Fibroblast of skin of scalp (primary cell): ENCODE measurements around the gene DAAM1.

Experiments used
- DNase-seq: peaks from one replicate; pipeline ENCODE4 v3.0.0-alpha.2; 2013

The DAAM1 gene

DNA sequence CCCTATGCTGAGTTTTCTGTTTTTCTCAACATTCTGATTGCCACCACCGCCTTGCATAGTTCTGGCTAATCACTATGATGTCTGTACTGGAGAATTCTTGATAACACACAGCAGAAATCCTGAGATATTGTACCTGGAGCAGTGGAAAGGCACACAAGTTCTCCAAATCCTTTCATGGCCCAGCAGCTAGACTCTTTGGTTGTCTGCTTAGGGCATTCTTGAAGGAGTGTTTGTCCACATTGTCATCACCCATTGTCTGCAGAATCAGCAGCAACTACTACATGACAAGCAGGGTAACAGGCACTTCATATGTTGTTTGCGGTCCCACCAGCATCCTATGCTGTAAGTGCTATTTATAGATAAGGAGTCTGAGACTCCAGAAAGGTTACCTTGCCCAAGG, 128.9 kb downstream of the DAAM1 start:
- no peak for DNase-seq

DNA sequence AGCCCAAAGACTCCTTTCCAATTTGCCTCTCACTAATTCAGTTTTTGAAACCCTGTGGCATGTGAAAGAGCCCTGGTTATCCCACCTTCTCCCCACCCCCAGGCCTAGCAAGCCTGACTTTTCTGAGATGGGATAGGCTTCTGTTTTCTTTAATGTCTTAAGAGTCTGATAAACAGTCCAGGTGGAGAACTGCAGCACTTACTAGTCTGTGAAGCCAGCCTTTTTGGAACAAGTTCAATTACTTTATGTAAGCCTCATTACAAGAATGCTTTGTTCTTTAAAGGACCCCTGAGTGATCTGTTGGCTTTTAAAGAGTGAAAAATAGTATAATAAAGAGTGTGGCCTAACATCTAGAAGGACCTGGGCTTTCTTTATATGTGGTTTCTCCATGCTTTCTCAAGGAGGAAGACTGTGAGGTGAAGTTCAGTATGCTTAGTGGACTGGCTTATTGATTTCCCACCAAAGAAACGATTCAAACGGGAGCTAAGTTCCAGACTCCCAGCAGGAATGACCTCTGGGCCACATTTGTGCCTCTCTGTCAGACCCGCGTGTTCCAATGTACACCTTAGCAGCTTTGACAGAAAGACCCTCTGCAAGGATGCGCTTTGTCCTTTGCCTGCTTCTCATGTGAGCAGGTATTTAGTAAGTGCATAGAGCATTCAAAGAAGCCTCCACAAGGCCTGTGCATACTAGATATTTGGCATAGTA, 129.5 kb downstream of the DAAM1 start:
- DNase-seq = no peak

DNA sequence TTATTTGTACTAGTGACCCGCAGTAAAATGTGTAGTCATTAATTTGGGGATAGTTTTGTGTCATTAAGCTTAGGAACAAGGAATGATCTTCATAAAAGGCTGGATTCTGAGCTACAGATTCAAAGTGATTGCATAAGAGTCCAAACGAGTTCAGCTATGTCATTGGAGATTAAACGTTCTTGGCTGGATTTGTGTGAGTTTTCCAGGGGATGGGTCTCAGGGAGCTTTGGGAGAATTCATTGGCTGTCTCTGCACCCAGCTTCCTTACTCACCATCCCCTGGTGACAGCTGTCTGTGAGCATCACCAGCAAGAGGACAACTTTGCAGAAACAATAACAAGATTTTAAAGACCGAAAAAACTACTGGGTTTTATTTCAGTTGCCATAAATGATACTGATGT, 130.4 kb downstream of the DAAM1 start:
- DNase-seq = no peak

DNA sequence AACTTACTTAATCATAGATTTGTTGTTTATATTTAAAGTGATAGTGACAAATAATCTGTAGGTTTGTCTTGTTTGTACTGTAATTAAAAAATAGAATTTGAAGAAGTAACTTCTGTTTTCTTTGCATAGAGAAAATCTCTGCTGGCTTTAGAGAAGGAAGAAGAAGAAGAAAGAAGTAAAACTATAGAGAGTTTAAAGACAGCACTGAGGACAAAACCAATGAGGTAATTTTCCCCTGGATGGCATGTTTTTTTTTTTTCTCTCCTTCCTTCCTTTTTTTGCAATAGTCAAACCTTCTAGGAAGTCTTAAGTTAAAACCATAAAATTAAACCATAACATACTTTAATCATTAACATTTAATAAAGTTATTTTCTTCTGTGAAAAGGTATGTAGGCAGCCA, 131.9 kb downstream of the DAAM1 start:
- no peak for DNase-seq

DNA sequence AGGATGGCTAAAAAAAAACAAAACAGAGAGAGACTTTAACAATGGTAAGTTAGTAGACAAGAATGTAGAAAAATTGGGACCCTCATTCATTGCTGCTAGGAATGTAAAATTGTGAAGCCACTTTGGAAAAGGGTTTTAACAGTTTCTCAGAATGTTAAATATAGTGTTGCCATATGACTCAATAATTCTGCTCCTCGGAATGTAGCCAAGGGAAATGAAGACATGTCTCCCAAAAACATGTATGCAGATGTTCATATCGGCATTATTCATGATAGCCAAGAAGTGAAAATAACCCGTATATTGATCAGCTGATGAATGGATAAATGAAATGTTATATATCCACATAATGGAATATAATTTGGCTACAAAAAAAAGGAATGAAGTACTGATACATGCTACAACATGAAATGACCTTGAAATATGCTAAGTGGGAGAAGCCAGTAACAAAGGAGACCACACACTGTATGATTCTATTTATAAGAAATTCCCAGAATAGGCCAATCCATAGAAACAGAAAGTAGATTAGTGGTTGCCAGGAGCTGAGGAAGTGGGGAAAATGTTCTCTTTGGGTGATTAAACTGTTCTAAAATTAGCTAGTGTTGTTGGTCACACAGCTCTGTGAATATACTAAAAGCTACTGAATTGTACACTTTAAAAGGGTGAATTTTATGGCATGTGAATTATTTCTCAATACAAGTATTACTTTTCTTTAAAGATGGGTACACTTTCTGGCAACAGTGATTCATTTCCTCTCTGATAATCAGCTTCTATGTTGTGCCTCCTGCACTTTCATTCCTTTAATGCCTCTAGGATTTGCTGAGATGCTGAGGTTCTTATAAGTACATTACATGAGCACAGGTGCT, 132.5 kb downstream of the DAAM1 start:
- DNase-seq = peak; percentile 80

DNA sequence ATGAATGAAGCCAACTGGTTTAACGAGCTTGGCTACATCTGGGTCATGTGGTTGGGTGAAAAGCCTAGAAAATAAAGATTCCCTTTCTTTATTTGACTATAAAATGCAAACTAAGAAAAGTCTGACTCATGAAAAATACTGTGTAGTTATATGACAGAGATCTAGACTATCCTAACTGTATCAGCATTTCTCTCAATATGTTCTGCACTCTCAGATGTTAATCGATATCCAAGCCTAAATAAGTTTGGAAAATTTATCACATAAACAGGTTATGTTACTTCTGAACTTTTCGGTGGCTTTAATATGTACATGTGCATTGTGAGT, 133.1 kb downstream of the DAAM1 start:
- no peak for DNase-seq

DNA sequence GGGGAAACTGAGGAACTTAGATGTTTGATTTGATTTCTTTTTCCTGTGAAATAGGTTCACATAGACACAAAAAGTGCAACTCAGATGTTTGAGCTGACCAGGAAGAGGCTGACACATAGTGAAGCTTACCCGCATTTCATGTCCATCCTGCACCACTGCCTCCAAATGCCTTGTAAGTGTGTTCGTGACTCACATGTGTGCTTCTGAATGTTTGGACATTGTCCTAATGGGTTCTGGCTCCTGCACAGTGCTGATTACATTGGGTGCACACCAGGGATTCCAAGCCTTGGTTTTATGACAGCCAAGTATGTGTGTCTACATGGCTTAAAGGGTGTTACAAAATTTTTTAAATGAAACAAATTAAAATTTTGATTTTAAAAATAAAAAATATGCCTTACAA, 137.4 kb downstream of the DAAM1 start:
- no peak for DNase-seq

DNA sequence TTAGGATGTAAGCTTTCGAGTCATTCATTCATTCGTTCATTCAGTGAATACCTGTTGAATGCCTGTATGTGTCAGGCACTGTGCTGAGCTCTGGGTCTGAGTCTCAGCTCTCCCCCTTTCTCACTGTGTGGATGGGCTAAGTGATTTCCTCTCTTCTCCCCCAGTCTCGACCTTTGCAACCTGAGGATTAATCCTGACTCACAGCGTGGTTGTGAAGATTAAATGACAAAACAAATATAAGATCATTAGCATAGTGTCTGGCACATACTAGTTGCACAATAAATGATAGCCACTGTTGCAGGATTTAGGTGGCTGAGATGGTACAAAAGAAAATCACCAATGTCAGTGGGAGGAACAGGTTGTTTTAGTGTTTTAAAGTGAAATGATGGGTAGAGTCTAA, 140.0 kb downstream of the DAAM1 start:
- DNase-seq = no peak

DNA sequence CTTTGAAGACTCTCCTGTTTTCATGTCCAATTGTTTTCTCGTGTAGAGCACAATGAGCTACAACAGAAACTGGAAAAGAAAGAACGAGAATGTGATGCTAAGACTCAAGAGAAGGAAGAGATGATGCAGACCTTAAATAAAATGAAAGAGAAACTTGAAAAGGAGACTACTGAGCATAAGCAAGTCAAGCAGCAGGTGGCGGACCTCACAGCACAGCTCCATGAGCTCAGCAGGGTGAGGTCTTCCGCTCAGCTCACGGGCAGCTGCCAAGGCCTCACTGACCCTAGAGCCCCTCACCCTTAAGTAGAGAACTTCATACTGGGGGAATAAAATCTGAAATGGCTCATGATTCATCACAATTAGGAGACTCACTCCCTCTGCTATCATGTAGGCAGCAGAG, 142.0 kb downstream of the DAAM1 start:
- DNase-seq = no peak

DNA sequence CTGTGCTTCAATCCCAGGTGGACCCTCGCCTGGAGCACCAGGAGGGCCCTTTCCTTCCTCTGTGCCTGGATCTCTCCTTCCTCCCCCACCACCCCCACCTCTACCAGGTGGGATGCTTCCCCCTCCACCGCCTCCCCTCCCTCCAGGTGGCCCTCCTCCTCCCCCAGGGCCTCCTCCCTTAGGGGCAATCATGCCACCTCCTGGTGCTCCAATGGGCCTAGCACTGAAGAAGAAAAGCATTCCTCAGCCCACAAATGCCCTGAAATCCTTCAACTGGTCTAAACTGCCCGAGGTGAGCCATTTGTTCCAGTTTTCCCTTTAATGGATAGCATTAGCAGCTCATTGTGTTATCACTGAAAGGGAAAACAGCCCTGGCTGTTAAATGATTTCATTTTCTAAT, 142.8 kb downstream of the DAAM1 start:
- DNase-seq = no peak

DNA sequence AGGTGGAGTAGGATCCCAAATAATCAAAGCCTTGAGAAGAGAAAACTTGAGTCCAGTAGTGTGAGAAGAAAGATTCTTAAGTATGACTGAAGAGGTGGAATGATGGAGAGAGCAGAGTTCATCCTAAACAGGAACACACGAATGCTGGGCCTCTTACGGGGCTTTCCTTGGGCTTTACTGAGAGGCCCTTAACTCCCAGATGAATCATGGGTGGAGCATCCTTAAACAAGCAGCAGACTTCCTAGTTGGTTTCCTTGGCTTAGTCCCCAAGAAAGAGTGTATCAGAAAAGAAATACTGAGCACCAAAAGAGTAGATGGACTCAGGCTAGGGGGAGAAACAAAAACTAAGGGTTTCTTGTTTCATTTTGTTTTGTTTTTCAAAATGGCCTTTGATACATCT, 144.3 kb downstream of the DAAM1 start:
- DNase-seq = peak; percentile 90

DNA sequence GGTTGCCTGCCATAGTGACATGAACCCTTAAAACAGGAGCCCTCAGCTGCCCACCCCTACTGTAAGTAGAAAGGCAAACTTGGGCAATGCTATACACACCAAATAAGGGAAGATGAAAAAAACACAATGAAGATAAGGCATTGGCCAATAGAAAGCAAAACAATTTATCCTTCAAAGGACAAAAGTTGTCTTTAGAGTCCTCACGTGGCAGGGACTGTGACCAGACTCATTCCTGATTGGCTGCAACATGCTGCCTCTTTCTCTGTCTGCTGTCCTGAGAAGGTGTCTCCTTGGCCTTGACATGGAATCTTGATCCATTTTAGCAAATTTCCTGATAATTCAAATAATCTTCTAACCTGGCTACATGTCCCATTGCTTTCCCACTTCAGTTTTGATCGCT, 144.8 kb downstream of the DAAM1 start:
- no peak for DNase-seq

DNA sequence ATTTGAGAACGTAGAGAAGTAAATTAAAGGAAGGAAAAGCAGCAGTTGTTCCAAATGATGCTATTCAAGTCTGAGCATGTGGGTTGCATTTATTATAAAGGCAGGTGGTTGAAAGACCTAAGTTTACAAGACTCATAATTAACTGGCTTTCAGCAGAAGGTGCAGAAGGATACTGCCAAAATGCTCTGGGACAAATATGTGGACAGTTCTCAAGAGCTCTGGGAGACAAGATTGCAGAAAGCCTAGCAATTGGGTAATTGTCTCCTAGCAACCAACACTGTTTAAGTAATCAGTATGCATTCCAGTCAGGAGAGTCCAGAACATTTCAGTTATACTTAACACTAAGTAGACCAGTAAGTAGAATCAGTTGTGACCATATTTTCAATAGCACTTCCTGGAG, 145.2 kb downstream of the DAAM1 start:
- peak; percentile 89 for DNase-seq

DNA sequence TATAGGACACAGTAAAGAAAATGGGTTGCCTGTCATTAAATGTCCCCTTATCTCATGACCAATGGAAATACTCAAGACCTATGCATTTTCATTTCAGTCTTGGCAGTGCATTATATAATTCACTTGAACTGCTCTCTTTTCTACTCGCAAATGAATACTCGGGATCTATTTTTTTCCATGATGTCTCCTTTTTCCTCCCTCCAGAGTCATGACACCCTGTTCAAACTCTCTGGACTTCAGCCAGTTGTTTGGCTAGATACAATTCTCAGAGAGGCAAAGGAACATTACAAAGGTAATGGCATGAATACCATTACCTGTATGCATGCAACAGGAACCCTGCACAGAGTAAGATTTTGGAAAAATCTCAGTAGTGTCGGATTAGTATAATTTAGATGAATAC, 145.8 kb downstream of the DAAM1 start:
- DNase-seq = no peak

DNA sequence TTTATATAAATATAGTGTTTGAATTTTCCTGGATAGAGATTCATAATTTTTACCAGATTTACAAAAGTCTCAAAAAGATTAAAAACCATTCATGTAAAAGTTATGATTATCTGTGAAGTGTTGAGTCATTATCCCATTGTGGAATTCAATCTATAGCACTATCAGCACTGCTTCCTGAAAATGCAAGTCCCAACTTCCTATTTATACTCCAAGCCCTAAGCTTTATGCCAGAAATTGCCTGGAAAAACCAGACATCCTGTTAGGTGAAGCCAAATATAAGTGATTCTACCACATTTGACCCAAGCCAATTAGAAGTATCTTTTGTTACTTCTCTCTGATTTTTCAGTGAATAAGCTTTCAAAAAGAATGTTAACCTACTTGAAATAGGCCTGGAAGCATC, 147.6 kb downstream of the DAAM1 start:
- peak; percentile 12 for DNase-seq

DNA sequence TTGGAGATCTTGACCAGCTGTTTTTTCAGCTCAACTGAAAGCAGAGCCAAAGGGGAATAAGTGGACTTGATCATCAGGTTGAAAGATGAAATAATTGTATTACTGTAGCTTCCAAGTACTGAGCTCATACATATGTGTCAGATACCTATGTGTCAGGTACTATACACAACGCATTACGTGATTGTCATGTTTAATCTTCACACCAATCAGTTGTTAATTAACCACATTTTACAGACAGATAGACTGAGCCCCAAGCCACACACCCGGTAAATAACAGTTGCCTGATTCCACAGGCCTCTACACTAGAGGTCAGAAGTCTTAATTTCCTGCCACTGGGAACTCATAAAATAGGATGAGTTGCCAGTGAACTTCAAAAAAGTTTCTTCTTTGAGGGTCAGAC, 148.2 kb downstream of the DAAM1 start:
- no peak for DNase-seq

DNA sequence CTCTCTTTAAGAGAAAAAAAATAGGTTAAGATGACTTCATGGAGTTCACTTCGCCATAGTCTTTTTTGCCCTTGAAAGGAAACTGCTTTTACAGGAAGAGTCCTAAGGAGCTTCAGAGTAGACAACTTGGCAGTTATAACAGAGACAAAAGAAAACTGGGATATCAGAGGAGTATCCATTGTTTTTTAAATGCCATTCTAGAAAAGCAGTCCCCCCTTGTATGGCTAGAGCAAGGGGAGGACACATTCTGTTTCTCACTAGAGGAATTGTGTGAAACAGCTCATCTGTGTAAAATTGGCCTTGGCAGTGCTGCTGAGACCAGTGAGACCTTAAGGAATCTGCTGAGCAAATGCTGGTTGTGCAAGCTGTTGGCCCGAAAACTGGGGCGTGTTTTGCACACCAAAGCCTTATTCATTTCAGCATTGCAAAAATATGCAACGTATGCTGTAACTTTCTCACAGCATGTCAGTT, 148.7 kb downstream of the DAAM1 start:
- peak; percentile 82 for DNase-seq

DNA sequence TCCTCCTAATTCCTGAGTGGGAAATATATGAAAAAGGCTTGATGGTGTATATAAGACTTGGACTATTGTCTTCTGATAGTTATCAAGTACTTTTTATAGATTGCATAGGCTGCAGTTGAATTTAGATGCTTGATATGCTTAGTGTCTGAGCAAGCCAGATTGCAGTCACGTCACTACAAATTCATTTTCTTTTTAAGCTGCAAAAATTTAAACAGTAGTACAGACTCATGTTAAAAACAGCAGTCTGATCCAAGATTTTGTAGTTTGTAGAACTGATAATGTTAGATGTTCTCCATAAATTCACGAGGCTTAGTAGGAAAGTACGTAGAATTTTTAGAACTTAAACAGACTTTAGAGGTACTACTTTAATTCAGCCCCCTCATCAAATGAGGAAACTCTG, 150.3 kb downstream of the DAAM1 start:
- no peak for DNase-seq

DNA sequence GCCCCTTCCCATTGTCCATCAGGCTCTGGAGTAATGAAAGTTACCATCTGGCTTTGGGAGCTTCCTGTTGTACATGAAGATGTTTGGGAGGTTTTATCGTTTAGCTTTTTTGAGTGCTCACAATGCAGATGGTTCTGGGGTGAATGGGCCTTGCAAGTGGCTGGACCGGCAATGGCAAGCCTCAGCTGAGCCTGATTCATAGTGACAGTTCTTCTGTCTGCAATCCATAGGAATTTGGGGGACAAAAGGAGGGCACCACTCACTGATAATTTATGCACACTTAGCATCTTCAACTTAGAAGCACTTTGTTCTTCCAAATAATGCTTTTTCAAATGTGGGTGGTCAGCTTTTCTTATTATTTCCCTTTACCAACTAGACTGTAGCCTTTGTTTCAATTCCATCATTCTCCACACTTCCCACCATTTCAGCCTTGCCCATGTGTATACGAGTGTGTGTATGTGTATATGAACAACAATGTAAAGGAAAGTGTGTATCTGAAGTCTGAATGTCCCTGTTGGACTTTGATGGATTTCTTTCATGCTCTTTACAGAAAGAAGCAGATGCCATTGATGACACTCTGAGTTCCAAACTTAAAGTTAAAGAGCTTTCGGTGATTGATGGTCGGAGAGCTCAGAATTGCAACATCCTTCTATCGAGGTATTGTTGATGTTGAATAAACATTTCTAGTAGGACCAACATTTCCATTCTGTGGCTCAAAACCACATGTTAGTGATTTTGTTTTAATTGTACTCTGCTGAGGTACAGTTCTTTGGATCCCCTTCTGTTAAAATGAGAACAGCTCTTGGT, 151.3 kb downstream of the DAAM1 start:
- no peak for DNase-seq

DNA sequence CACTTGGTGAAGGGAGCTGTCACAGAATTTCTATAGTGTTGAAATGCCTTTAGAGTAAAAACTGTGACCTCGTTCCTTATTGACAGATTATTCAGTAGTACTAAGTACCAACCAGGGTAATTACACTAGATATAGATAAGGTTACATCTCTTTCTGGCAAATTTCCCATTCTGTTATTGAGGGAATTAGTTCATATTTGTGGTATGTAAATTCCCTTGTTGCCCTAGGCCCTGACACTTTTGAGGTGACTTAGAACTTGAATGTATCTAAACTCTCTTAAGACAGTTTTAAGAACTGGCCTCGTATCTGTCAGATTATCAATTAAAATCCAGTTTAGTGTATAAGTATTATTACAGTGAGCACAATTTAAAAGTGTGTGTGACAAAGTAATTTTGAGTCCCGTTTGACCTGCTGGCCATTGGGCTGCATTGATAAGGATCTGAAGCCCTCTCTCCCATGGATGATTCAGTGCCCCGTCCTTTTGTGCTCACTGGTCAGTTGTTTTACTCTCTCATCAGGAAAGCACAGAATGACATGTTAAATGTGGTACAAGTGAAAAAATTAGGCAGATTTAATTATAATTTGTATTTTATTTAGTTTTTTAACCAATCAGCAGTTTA, 153.5 kb downstream of the DAAM1 start:
- DNase-seq = no peak

DNA sequence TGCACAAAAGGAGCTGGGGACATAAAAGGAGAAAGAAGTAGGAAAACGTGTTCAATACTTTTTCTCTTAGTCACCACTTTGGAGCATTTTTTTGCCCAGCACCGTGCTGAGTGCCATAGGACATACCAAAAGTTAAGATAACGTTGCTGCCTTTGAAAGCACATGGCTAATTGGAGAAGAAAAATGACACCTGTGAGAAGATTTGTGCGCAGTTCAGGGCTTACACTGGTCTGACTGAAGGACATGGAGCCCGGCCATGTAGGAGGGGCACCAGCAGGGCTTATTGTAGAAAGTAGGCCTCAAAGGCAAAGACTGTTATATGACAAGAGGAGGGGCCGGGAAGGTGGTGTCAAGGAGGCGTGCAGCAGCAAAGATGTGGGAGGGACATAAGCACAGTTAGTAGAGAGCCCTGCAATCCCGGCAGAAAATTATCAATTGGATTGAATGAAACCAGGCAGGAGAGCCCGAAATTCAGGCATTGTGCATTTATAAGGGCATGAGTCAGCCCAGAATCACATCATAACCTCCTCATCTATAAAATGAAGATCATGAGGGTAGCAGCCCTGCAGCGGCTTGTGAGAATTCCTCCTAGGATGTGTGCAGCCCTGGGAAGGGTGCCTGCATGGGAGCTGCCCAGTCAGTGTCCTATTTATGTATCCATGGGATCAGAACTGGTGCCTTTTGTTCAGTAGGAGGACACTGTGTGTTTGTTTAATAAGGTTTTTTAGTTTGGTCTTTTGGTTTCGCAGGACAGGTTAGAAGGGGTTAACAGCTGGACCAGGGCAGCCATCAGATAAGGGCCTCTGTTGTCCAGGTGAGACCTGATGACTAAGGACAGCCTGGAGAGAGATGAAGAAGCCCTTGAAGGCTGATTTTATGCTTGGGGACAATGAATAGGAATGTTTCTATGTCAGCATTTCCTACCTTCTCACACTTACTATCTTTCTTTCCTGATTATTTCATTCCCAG, 154.3 kb downstream of the DAAM1 start:
- DNase-seq = peak; percentile 13

DNA sequence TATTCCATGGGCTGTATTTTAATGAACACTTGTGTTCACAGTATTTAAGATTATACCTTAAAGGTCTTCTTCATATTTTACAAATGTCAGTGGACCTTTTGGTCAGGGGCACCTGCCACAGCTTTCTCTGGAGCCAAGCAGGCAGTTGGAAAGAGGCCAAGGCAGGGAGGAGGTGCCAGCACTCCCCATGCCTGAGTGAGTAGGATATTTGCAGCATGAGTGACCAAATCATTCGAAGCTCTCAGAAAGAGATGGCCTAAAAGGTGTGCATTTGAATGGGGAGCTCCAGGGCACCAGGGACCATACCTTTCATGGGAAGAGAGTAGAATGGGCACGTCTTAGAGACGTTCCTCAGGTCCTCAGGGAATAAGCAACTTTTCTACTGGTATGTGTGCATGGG, 155.1 kb downstream of the DAAM1 start:
- no peak for DNase-seq
